Urinary bladder (tissue), 4 donors: ENCODE measurements around the gene CEP97. TPM values are rescaled to one million over a fixed set of nuclear protein-coding genes. Genes with fewer than 3 reads are reported as not detected.
A peak's percentile ranks its signal among the peaks of the same experiment; 100 is the strongest.
"Not testable (repeated sequence)": the region's sequence is repeated elsewhere in the genome, so short reads cannot be mapped to it uniquely, and the experiment has no call there.

Experiments
- DNase-seq: peaks from one replicate; pipeline ENCODE4 v3.0.0-alpha.2; 2015; ENCODE audit errors: extremely low spot score
- H3K27ac ChIP-seq: one replicate; pipeline ENCODE4 v1.5.1; 2013; ENCODE audit warnings: low read depth, mild to moderate bottlenecking, moderate library complexity
- H3K36me3 ChIP-seq: one replicate; pipeline ENCODE4 v1.6.1; 2013; ENCODE audit warnings: mild to moderate bottlenecking, moderate library complexity; ENCODE audit not compliant: insufficient read depth
- H3K4me1 ChIP-seq: one replicate; pipeline ENCODE4 v1.6.1; 2013; ENCODE audit warnings: mild to moderate bottlenecking, moderate library complexity; ENCODE audit not compliant: insufficient read depth
- H3K4me3 ChIP-seq: one replicate; pipeline ENCODE4 v1.5.1; 2013; ENCODE audit warnings: low read depth, low read length
- WGBS: extraction: QIAGEN DNeasy Blood & Tissue Kit; methylation state at CpG from one replicate; pipeline ENCODE4 v1.1.7; 2013; 5-methylcytosine and 5-hydroxymethylcytosine counted together
- polyA plus RNA-seq: library from polyadenylated mRNA; stranded (reverse); fragments of 200-250 nt; gene quantifications from one replicate; pipeline ENCODE4 v1.2.3, GENCODE V29; 2013
- total RNA-seq: library from RNA; depleted of rRNA; stranded (reverse); fragments of >200 nt; gene quantifications from one replicate; pipeline ENCODE4 v1.2.3, GENCODE V29; 2014
- donor health status: healthy with polysubstance abuse.
- donor health status: healthy.

Gene CEP97
- total and polyA plus RNA-seq, 2 donors: 3.4 to 34.4 TPM

DNA sequence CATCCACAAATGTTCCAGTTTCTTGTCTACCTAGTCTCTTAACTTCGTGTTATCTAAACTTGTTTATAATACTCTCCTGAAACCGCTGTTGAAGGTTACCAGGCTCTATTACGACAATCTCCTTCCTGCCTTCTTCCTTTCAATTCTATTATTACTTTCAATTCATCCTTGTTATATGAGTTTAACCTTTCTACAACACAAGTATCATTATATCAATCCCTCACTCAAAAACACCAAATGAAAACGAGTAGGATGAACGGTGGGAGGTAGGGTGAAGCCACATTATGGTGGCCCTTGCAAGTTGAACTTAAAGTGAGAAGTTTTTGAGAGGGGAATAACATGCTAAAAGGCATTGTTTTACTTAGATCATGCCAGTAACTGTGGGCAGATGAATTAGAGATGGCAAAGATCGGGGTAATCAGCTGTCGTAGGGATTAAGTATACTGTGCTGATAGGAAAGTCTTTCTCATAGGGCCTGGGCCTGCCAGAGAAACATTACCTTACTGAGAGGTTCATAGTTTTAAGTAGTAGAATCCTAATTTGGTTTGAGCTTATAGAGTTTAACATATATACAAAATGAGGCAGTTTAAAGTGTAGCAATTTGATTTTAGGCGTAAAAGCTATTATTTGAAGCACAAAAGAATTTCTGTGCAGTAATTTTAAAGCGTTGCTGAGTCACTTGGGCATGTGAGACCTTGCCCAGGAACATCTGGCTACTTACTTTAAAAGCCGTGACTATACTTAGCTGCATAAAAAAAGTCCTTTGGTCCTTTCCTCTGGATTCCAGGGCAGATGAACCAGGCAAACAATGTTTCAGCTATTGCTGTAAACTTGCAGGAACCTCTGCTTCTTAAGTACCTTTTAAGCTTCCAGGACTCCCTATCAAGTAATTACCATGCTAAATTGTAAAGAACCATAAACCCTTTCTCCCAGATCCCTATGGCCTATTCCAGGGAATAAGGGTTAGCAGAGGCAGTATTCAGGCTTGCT lies 3.3 kb upstream of the CEP97 start:
- H3K36me3 ChIP-seq: no peaks in the 10 kb centered on the region
- H3K4me1 ChIP-seq: no peaks in the 10 kb centered on the region
- no peak overlapping the region for H3K4me3 ChIP-seq
- WGBS: 48% methylated on average over 10 of the region's 10 CpGs
- H3K27ac ChIP-seq: no peak overlapping the region
- DNase-seq: no peak

DNA sequence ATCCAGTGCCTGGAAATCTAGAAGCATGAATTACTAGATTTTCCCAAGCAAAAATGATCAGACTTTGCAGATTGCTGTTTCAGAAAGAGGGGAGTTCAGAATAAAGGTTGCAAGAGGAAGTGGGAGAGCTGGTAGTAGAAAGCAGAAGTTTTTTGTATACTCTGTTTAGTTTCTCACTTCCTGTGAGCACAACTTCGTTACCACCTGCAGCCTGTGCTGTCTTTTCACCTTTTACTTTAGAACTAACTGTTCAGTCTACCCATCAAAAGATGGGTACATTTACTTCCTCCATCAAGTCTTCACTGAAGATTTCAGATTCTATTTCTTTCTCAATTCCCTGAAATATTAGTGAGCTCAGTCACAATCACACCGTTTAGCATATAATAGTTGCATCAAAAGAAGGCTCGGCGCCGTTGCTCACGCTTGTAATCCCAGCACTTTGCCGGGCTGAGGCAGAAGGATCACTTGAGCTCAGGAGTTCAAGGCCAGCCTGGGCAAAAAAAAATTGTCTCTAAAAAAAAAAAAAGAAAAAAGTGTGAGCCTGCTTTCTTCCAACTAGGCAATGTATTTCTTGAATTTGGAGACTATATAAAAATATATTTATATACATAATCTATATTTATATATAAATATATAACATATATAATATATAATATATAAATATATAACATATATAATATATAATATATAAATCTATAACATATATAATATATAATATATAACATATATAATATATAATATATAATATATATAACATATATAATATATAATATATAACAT lies 1.8 kb upstream of the CEP97 start:
- Histone ChIP-seq H3K27ac (no peak overlapping the region), H3K36me3 (no peaks in the 10 kb centered on the region), H3K4me1 (no peaks in the 10 kb centered on the region), H3K4me3 (no peak overlapping the region)
- 85% methylated on average over 7 of the region's 7 CpGs for WGBS
- no peak for DNase-seq

DNA sequence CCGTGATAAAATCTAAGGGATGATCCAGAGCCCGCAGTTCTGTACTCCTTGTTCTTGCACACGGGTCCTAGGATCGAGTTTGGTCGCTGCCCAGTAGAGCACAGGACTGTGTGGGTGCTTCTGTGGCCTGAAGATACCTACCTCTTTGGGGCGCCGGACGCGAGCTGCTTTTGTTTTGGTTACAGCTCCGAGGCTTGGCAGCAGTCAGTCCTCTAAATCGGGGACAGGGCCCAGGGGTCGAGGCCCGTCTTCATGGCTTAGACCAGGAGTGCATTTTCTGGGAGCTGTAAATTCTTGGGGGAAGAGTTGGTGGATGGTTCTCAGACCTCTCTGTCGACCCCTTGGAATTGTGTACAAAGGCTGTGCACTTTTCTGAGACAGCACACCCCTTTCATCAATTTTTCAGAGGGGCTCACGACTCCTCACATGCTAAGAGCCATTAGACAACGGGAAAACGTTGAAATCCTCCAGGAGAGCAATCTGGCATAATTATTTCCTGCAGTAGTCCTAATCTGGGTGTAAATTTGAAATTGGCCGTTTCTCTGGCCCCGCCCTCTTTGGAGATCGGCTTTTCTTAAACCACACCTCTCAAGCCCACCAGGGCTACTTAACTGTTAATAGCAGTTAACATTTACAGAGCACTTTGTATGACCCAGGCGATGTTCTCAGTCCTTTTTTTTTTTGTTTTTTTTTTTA lies 928 bp downstream of the CEP97 start:
- Histone ChIP-seq H3K27ac (no peak overlapping the region), H3K36me3 (peaks cover 6% of the 10 kb centered on the region), H3K4me1 (no peaks in the 10 kb centered on the region), H3K4me3 (peak overlapping the region; percentile 71)
- DNase-seq: peak; percentile 20
- under 1% methylated on average over 21 of the region's 21 CpGs for WGBS

DNA sequence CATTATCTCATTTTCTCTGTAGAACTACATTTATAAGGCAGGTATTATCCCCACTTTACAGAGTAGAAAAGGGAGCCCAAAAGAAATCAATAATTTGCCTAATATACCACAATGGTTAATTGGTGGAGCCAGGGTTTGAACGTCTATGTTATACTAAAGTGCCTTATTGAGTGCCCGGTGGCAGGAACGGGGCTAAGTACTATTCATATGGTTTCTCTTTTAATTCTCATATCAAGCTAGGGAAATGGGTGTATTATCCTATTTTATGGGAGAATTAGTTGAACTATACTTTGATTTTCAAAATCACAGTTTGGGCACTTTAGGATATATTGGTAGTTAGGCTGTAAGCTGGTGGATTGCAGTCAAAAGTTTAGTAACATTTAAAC lies 1.5 kb downstream of the CEP97 start:
- no peak overlapping the region for H3K27ac ChIP-seq
- no peak for DNase-seq
- 30% methylated on average over 3 of the region's 3 CpGs for WGBS
- H3K4me1 ChIP-seq: no peaks in the 10 kb centered on the region
- H3K36me3 ChIP-seq: peaks cover 6% of the 10 kb centered on the region
- H3K4me3 ChIP-seq: no peak overlapping the region

DNA sequence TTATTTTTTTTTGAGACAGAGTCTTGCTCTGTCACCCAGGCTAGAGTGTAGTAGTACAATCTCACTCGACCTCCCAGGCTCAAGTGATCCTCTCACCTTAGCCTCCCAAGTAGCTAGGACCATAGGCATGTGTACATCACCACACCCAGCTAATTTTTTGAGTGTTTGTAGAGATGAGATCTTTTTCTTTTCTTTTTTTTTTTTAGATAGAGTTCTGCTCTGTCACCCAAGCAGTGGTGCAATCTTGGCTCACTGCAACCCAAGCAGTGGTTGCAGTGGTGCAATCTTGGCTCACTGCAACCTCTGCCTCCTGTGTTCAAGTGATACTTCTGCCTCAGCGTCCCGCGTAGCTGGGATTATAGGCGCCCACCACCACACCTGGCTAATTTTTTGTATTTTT lies 5.2 kb downstream of the CEP97 start:
- WGBS: 98% methylated on average over 5 of the region's 5 CpGs
- DNase-seq: no peak
- H3K27ac ChIP-seq: no peak overlapping the region
- peaks cover 8% of the 10 kb centered on the region for H3K36me3 ChIP-seq
- no peak overlapping the region for H3K4me3 ChIP-seq
- no peaks in the 10 kb centered on the region for H3K4me1 ChIP-seq

DNA sequence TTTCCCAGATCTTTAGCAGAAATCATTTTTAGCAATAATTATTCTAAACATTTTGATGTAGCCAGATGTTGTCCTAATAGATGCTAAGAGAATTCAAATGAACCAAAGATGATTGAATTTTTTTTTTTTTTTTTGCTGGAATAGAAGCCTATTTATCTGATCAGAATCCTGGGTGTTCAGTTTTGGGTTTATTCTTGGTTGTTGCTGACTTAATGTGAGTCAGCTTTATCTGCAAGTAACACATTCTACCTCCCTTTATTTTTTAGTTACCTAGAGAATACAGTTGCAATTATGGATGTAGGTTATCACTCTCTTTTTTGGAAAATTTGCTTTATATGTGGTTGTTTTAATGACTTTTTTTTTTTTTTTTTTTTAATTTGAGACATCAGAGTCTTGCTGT lies 6.4 kb downstream of the CEP97 start:
- H3K27ac ChIP-seq: no peak overlapping the region
- no peaks in the 10 kb centered on the region for H3K4me1 ChIP-seq
- no peak overlapping the region for H3K4me3 ChIP-seq
- H3K36me3 ChIP-seq: peaks cover 8% of the 10 kb centered on the region
- no peak for DNase-seq

DNA sequence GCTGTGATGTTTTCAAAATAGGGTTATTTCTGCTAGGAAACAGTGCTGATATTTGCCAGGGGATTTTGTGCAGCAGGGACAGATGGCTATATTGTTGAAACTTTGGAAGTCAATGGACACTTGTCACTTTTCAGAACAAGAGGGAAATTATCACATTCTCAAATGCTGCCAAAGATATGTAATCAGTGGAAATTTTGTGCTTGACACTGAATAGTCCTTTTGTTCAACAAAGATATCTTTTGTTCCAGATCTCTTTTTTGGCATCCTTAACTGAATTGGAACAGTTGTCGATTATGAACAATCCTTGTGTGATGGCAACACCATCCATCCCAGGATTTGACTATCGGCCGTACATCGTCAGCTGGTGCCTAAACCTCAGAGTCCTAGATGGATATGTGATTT lies 7.8 kb downstream of the CEP97 start:
- H3K4me3 ChIP-seq: no peak overlapping the region
- H3K36me3 ChIP-seq: peaks cover 8% of the 10 kb centered on the region
- WGBS: 96% methylated on average over 4 of the region's 4 CpGs
- no peaks in the 10 kb centered on the region for H3K4me1 ChIP-seq
- DNase-seq: no peak
- H3K27ac ChIP-seq: no peak overlapping the region

DNA sequence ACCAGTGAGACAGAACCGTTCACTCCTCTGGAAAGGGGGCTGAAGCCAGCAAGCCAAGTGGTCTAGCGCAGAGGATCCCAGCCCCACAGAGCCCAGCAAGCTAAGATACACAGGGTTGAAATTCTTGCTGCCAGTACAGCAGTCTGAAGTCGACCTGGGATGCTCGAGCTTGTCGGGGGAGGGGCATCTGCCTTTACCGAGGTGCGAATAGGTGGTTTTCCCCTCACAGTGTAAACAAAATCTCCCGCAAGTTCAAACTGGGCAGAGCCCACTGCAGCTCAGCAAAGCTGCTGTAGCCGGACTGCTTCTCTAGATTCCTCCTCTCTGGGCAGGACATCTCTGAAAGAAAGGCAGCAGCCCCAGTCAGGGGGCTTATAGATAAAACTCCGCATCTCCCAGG lies 11.4 kb downstream of the CEP97 start:
- Histone ChIP-seq H3K36me3 (peaks cover 2% of the 10 kb centered on the region), H3K4me1 (no peaks in the 10 kb centered on the region), H3K4me3 (no peak overlapping the region), H3K27ac (no peak overlapping the region)
- WGBS: 98% methylated on average over 10 of the region's 10 CpGs
- DNase-seq: no peak

DNA sequence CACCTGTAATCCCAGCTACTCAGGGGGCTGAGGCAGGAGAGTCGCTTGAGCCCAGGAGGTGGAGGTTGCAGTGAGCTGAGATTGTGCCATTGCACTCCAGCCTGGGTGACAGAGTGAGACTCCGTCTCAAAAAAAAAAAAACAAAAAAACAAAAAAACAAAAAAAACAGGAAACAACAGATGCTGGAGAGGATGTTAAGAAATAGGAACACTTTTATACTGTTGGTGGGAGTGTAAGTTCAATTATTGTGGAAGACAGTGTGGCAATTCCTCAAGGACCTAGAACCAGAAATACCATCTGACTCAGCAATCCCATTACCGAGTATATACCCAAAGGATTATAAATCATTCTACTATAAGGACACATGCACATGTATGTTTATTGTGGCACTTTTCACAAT lies 17.5 kb downstream of the CEP97 start:
- not testable (repeated sequence) for H3K27ac ChIP-seq, H3K4me3 ChIP-seq, H3K36me3 ChIP-seq, DNase-seq, H3K4me1 ChIP-seq
- 92% methylated on average over 3 of the region's 3 CpGs for WGBS

DNA sequence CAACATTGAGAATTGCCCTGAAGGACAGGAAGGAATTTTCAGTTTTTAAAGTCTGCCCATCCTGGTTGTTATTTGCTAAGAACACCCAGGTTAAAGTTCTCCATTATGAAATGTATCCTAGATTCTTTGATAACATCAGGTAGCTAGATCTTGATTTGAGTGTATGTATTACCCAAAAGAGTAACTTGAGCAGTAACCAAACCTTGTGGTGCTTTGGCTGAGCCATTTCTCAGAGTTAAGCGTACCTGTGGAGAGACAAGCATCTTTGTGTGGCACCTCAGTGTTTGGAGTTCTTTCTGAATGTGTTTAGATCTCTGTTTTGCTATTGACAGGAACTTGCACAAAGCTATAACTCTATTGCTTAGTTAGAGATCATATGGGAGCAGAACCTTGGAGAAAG lies 20.4 kb downstream of the CEP97 start:
- no peaks in the 10 kb centered on the region for H3K4me1 ChIP-seq
- peaks cover 2% of the 10 kb centered on the region for H3K36me3 ChIP-seq
- no peak overlapping the region for H3K27ac ChIP-seq
- H3K4me3 ChIP-seq: no peak overlapping the region
- DNase-seq: no peak
- WGBS: 46% methylated on average over 1 of the region's 1 CpG

DNA sequence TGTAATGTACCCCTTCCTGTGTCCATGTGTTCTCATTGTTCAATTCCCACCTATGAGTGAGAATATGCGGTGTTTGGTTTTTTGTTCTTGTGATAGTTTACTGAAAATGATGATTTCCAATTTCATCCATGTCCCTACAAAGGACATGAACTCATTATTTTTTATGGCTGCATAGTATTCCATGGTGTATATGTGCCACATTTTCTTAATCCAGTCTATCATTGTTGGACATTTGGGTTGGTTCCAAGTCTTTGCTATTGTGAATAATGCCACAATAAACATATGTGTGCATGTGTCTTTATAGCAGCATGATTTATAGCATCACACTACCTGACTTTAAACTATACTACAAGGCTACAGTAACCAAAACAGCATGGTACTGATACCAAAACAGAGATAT lies 21.5 kb downstream of the CEP97 start:
- not testable (repeated sequence) for H3K36me3 ChIP-seq, H3K4me3 ChIP-seq, H3K4me1 ChIP-seq, H3K27ac ChIP-seq, DNase-seq
- 100% methylated on average over 1 of the region's 1 CpG for whole genome bisulfite sequencing

DNA sequence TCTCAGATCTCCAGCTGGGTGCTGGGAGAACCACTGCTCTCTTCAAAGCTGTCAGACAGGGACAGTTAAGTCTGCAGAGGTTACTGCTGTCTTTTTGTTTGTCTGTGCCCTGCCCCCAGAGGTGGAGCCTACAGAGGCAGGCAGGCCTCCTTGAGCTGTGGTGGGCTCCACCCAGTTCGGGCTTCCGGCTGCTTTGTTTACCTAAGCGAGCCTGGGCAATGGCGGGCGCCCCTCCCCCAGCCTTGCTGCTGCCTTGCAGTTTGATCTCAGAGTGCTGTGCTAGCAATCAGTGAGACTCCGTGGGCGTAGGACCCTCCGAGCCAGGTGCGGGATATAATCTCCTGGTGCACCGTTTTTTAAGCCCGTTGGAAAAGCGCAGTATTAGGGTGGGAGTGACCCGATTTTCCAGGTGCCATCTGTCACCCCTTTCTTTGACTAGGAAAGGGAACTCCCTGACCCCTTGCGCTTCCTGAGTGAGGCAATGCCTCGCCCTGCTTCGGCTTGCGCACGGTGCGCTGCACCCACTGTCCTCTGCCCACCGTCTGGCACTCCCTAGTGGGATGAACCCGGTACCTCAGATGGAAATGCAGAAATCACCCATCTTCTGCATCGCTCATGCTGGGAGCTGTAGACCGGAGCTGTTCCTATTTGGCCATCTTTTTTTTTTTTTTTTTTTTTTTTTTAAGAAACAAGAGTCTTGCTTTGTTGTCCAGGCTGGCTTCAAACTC lies 29.1 kb downstream of the CEP97 start:
- not testable (repeated sequence) for H3K4me1 ChIP-seq, H3K4me3 ChIP-seq, H3K27ac ChIP-seq, DNase-seq
- WGBS: 94% methylated on average over 14 of the region's 23 CpGs
- H3K36me3 ChIP-seq: peaks cover 12% of the 10 kb centered on the region

DNA sequence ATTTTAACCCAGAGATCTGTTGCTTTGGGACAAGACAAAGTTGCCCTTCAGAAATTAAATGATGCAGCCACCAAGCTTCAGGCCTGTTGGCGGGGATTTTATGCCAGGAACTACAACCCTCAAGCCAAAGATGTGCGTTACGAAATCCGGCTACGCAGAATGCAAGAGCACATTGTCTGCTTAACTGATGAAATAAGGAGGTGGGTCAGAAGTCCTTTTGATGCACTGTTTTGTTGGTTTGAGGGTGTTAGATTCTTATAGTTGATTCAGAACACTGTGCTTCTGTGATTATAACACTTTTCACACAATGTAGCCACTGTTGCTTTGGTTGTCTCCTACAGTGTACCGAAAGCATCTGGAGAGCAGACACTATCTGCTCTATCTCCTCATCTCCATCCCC lies 33.8 kb downstream of the CEP97 start:
- H3K36me3 ChIP-seq: peaks cover 13% of the 10 kb centered on the region
- 94% methylated on average over 6 of the region's 6 CpGs for WGBS
- H3K27ac ChIP-seq: no peak overlapping the region

More for the DNA sequence above, 33.8 kb downstream of the CEP97 start:
- Histone ChIP-seq H3K4me1 (no peaks in the 10 kb centered on the region), H3K4me3 (no peak overlapping the region)
- no peak for DNase-seq
